Fibroblast of villous mesenchyme (primary cell): ENCODE measurements around the gene RHOT1. TPM values are rescaled to one million over a fixed set of nuclear protein-coding genes. Genes with fewer than 3 reads are reported as not detected.
"Not testable (repeated sequence)": the region's sequence is repeated elsewhere in the genome, so short reads cannot be mapped to it uniquely, and the experiment has no call there.

Experiments used
- DNase-seq: peaks from one replicate; pipeline ENCODE4 v3.0.0-alpha.2; 2010; ENCODE audit warnings: low read depth
- H3K4me3 ChIP-seq: 2 replicates; pipeline ENCODE4 v1.5.1; 2011; ENCODE audit warnings: low read depth, mild to moderate bottlenecking, low read length
- CTCF ChIP-seq: IDR thresholded peaks from 2 replicates; pipeline ENCODE4 v1.5.1; 2012; ENCODE audit warnings: low read depth, mild to moderate bottlenecking, low read length; ENCODE audit not compliant: insufficient read depth
- total RNA-seq: library from RNA; depleted of rRNA; stranded (reverse); fragments of >200 nt; gene quantifications from 2 replicates; pipeline ENCODE4 v1.2.3, GENCODE V29; 2012

The RHOT1 gene
- total RNA-seq, 1 donor: 48.8 TPM

- no peak overlapping the region for H3K4me3 ChIP-seq
- no peak for TF ChIP-seq CTCF
- DNase-seq: no peak
Measured at GRCh38 chr17:32256012-32256700, 113.9 kb downstream of the RHOT1 start.

GRCh38 chr17:32256701-32257019 lies 114.4 kb downstream of the RHOT1 start:
- DNase-seq: no peak
- H3K4me3 ChIP-seq: no peak overlapping the region
- TF ChIP-seq CTCF: no peak

- H3K4me3 ChIP-seq: no peak overlapping the region
- TF ChIP-seq CTCF: no peak
- DNase-seq: no peak
Measured at GRCh38 chr17:32258383-32259140, 116.3 kb downstream of the RHOT1 start.

GRCh38 chr17:32259586-32259985 lies 117.3 kb downstream of the RHOT1 start:
- no peak overlapping the region for H3K4me3 ChIP-seq
- TF ChIP-seq CTCF: no peak
- DNase-seq: peak; percentile 68

- TF ChIP-seq CTCF: no peak
- no peak for DNase-seq
- H3K4me3 ChIP-seq: no peak overlapping the region
Measured at GRCh38 chr17:32261417-32261736, 119.1 kb downstream of the RHOT1 start.

- TF ChIP-seq CTCF: no peak
- no peak for DNase-seq
- H3K4me3 ChIP-seq: no peak overlapping the region
Measured at GRCh38 chr17:32261936-32262510, 119.7 kb downstream of the RHOT1 start.

GRCh38 chr17:32263515-32263914 lies 121.2 kb downstream of the RHOT1 start:
- DNase-seq, H3K4me3 ChIP-seq: not testable (repeated sequence)
